Endometrium (tissue), 2 donors: Measurements from ENCODE around the gene PCNX2.
A peak's percentile ranks its signal among the peaks of the same experiment; 100 is the strongest.

Experiments used
- FAIRE-seq: peaks from 2 replicates; lab custom pipeline; 2012; peaks lifted over from hg19 to GRCh38; lab: Jason Lieb, UNC
- donor health status: control.
- donor health status: control.

Gene PCNX2

DNA sequence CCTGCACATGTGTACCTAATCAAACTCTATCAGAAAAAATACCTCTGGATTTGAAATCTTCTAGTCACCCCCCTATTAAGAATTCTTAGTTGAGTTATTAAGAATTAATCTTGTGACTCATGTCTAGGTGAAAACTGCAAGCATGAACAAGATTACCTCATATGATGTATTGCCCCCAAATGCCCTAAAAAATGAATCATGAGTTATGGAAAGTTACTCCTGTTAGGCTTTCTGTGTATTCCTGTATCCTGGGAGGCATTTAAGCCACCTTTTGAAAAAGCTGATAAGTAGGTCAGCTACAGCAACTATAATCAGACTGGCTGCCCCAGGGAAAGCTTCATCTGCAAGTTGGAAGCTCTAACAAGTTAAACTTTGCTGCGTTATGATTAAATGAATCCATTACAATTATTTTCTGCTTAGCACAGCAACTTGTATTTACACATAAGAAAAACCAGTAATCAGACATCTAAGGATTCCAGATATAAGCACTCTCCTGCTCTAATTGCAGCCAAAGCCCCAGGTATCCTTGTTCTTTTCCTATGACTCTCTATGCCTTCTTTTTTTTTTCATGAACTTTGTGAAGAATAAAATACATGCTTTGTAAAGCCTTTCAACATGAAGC, 197.5 kb downstream of the PCNX2 start:
- no peak for FAIRE-seq

GRCh38 chr1:233097546-233097945, 198.0 kb downstream of the PCNX2 start:
- FAIRE-seq, result no peak

- no peak for FAIRE-seq
Observed at GRCh38 chr1:233094691-233095090, 200.8 kb downstream of the PCNX2 start.

DNA sequence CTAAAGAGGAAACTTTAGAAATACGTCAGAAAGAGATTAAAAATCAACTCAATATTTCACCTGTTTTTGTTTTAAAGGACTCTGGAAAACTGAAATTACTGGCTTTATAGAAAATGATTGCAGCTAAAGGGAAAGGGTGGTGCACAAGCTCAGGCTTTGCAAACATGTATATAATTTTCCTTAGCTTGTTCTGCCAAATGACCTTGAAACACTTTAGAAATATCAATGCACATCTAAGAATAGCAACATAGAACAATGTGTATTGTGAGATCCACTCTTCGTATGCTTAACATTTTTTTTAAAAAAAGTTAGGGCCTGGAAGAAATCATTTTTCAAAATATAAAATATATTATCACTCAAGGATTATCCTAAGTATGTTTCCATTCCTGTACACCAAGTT, 201.3 kb downstream of the PCNX2 start:
- peak; percentile 8 for FAIRE-seq

DNA sequence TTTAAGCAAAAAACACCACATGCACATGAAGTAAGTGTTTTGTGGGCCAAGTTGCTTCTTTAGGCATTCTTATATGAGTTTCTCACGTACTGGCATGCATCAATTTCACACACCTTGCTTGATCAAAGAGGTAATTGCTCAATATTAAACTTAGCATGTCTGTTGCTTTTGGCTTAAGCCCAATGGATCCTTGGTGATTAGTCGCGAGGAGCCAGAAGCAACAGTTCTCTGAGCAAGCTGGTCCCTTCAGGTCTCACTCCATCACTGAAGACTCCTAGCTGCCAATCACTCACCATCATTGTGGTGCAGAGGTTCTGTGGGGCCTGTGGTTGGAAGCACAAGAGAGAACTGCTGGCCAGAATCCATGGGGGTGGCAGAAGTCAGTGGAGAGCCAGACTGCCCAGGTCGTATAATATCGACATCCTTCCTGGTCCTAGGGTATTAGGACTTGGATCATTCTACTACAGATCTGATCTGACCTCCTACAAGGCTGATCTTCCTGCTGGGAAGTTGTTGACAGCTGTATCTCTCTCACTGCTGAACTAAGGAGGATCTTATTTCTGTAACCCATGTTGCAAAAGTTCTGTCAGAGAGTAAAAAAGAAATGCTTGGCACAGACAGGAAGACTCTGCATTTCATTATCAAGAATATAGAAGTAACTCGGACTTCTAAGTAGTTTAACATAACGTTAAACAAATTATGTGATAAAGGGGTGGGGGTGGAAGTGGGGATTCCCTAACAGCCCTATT, 204.6 kb downstream of the PCNX2 start:
- no peak for FAIRE-seq

- no peak for FAIRE-seq
Observed at GRCh38 chr1:233089251-233089650, 206.3 kb downstream of the PCNX2 start.

DNA sequence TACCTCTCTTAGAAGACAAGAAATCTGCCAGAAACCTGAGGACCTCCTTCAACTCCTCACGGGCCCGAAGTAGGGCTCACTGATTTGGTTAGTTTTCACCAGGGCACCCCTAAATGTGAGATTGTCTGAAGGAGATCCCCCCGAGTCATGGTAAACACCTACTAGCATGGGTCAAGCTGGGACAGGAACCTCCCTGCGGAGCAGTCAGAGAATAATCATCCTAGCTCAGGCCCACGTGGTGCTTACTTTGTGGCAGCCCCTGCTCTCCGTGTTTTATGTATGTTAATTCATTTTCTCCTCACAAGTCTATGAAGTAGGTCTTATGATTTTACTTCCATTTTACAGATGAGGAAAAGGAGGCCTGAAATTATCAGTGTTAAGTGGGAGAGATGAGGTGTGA, 206.9 kb downstream of the PCNX2 start:
- FAIRE-seq, result no peak

DNA sequence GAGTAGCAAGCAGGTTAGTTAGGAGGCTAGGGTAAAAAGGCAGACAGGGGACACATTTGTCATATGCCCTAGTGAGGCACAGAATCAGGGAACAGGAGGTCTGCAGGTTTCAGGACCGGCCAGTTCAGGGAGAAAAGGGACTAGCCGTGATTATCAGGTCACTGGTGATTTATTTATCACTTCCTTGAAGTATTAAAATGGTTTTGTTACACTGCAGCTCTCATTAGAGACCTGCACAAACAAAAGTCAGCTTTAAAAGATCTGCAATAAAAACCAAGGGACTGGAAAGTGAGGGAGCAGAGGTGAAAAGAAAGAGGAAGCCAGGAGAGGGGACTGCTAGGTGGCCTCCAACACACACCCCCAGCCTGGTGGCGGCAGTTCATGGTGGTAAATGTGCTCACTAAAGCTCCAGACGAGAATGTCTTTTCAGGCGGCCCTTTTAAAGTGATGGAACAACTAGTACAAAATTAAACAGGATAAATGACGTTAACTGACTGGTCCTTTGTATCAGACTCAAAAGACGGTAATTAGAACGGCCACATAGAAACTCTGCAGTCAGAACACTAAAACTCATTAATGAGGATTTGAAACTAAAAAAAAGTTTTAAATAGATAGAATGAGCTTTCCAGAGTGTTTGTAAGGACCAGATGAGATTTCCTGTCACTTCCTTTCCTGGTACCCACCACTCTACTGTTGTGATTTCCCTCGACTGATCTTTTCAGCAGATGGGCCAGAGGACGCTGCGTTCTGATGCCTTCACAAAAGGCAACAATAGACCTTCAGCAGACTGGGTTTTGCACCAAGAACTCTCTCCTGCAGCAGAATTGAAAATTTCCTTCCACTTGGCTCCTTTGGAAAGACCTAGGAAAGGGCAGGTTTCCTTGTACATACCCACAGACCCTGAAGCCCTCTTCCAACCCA, 208.3 kb downstream of the PCNX2 start:
- no peak for FAIRE-seq

GRCh38 chr1:233085566-233085965, 210.0 kb downstream of the PCNX2 start:
- no peak for FAIRE-seq

DNA sequence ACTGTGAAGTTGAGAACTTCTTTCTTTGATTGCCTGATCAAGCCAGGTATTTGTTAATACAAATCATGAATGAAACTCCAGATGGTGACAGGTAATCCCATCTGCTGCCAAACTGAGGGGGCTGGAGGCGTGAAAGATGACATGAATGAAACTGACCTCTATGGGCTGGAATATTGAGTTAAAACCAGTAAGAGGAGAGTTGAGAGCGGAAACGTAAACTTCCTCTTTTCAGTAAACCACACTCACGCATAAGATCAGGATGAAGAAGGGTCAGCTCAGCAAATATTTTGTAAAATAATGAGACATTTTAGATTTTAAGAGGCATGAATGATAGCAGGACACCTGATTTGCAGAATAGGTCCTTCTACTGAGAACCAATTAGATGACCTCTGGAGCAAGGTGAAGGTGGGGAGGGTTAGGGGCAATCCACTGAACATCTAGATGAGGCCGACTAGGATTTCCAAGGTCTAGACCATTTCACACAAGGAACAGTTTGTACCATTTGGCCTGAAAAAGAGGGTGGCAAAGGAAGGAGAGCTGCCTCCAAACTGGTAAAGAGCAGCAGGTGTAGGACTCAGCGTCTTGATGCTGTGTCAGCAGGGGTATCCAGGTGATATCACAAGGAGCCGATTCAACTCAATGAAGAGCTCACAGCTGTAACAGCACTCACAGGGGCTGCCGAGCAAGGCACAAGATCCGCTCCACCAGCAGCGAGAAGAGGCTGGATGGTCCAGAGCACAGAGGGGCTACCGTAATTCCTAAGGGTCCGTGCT, 212.6 kb downstream of the PCNX2 start:
- FAIRE-seq, result no peak

DNA sequence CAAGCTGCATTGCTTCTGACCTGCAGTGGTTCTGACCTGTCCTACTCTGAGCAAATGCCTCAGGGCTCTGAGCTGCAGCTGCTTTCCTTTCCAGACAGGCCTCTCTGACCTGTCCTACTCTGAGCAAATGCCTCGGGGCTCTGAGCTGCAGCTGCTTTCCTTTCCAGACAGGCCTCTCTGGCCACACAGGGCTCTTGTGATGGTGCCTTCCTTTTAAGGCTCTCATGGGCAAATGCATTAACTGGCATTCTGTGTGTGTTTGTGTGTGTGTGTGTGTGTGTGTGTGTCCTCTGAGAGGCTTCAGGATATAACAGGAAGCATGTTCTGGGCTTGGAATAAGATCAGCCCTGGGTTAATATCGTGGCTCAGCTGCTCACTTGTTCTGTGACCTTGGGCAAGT, 213.8 kb downstream of the PCNX2 start:
- FAIRE-seq, result no peak

GRCh38 chr1:233080827-233081226, 214.7 kb downstream of the PCNX2 start:
- FAIRE-seq, result peak; percentile 33

DNA sequence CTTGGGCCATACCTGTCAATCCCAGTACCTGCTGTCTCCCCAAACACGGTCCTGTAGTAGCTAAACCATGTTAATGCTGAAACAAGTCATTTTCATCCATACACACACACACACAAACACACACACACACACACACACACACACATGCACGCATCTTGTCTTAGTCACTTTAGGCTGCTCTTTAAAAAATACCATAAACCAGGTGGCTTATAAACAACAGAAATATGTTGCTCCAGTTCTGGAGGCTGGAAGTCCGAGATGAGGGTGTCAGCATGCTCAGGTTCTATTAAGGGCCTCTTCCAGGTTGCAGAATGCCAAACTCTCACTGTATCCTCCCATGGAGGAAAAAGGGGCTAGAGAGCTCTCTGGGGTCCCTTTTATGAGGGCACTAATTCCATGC, 215.2 kb downstream of the PCNX2 start:
- FAIRE-seq, result no peak

DNA sequence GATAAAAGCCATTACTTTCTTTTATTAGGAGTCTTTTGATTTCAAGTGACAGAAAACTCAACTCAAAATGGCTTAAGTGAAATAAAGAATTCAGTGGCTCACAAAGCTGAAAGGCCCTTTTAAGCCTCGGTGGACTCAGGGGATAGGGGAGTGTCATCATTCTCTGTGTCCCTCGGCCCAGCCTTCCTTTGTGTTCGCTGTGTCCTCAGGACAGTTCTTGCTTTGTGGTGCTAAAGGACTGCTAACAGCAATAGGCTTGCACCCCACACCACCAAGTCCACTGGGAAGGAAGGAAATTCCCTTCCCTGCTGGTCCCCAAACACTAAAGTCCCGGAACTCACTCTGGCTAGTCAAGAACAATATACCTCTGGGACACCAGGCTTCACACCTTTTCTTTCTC, 216.0 kb downstream of the PCNX2 start:
- no peak for FAIRE-seq

DNA sequence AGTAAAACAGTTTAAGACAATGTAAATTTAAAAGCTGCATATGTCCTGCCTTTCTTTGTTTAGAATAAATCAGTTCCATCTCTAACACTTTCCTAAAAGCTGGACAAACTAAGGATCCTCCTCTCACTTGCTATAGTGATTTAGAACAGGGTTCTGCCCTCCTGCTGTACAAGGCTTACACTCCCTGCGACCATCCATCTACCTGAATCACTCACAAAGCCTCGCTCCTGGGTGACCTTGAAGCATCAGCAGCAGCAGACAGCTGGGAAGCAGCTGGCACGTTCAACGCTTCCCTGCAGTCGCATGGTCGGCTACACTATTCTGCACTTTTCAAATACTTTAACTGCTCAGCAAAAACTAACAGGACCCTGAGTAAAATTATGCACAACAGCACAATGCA, 217.1 kb downstream of the PCNX2 start:
- no peak for FAIRE-seq

GRCh38 chr1:233075915-233076295, 219.6 kb downstream of the PCNX2 start:
- peak; percentile 58 for FAIRE-seq

GRCh38 chr1:233066087-233066486, 229.4 kb downstream of the PCNX2 start:
- FAIRE-seq, result no peak

DNA sequence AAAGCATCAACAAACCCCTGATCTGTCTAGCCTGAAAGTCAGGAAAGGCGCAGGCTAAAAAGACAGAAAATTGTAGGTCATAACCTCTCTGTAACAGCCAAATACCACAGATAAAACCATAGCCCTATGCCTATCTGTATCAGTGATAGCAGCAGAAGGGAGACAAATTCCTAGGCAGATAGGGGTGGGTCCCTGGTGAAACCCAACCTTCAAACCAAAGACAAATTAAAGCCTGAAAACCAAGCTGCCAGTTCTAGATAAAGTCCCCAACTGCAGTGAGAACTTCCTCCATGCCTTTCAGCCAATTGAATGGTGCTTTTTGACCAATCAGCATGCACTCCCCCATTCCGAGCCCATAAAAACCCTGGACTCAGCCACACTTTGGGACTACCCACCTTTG, 229.8 kb downstream of the PCNX2 start:
- no peak for FAIRE-seq

GRCh38 chr1:233064988-233065387, 230.5 kb downstream of the PCNX2 start:
- no peak for FAIRE-seq

- no peak for FAIRE-seq
Observed at GRCh38 chr1:233063462-233063861, 232.1 kb downstream of the PCNX2 start.

- FAIRE-seq, result no peak
Observed at GRCh38 chr1:233061265-233061664, 234.3 kb downstream of the PCNX2 start.

GRCh38 chr1:233060461-233060994, 235.0 kb downstream of the PCNX2 start:
- no peak for FAIRE-seq
